ENCODE measurements around the gene WDR27.

The WDR27 gene

DNA sequence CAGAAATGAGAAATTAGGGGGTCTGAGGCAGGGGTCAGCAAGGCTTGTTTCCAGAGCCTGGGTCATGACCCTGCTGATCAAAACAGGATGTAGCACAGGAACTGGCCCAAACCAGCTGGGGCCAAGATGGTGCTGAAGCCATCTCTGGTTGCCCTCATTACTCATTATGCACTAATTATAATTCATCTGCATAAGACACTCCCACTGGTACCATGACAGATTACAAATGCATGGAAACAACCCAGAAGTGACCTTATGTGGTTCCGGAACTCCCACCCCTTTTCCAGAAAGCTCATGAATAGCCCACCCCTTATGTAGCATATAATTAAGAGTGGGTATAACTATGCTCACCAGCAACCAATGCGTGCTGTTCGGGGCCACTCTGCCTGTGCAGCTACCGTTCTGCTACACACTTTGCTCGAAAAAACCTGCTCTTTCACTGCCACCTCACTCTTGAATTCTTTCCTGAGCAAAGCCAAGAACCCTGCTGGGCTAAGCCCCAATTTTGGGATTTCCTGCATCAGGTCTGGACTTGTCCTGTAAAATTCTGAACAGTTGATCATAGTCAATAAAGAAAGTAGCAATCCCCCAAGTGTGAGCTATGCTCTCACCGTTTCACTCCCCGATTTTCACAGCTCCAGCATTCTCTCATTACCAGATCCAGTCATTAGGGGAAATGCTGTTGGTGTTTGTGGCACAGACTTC, 122.3 kb downstream of the WDR27 start (continued):
- no peak for TF ChIP-seq ZNF394 (tag by site-specific recombination; IDR thresholded peaks at IDR 0.05; ENCODE audit: borderline replicate concordance)

DNA sequence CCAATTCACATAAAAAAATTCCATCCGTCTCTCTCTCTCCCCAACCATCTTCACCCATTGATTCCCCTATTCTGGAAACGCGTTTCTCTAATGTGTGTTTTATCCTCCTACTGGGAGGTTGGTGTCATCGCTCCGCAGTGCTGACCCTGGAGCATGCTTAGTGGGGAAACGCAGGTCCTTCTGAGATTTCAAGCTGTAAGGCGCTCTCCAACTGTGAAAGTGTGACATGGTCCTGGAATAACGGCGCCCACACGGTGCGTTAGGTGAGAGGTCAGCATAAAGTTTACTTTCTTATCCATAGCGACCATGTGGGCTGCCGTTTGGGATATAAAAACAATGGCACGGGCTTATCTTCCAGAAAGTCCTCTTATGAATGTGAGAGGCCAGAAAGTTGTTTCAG, 123.9 kb downstream of the WDR27 start:
- ChIA-PET CTCF (no interaction called here), POLR2A (no interaction called here)
- no peaks in the 10 kb centered on the region for H3K4me1 ChIP-seq (ENCODE audit: control insufficient read depth, insufficient read depth, low read length)
- no peaks in the 10 kb centered on the region for H3K9me3 ChIP-seq (ENCODE audit: control insufficient read depth, insufficient read depth, low read depth, low read length)
- TF ChIP-seq, protein P1, sequence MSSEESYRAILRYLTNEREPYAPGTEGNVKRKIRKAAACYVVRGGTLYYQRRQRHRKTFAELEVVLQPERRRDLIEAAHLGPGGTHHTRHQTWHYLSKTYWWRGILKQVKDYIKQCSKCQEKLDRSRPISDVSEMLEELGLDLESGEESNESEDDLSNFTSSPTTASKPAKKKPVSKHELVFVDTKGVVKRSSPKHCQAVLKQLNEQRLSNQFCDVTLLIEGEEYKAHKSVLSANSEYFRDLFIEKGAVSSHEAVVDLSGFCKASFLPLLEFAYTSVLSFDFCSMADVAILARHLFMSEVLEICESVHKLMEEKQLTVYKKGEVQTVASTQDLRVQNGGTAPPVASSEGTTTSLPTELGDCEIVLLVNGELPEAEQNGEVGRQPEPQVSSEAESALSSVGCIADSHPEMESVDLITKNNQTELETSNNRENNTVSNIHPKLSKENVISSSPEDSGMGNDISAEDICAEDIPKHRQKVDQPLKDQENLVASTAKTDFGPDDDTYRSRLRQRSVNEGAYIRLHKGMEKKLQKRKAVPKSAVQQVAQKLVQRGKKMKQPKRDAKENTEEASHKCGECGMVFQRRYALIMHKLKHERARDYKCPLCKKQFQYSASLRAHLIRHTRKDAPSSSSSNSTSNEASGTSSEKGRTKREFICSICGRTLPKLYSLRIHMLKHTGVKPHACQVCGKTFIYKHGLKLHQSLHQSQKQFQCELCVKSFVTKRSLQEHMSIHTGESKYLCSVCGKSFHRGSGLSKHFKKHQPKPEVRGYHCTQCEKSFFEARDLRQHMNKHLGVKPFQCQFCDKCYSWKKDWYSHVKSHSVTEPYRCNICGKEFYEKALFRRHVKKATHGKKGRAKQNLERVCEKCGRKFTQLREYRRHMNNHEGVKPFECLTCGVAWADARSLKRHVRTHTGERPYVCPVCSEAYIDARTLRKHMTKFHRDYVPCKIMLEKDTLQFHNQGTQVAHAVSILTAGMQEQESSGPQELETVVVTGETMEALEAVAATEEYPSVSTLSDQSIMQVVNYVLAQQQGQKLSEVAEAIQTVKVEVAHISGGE (tag by site-specific recombination; conservative IDR thresholded peaks at IDR 0.05; ENCODE audit: low read depth), result no peak
- TF ChIP-seq ZNF501 (tag by site-specific recombination; IDR thresholded peaks at IDR 0.05) (no peak), ZXDB (tag by site-specific recombination; IDR thresholded peaks at IDR 0.05) (no peak), SALL2 (tag by site-specific recombination; IDR thresholded peaks at IDR 0.05; ENCODE audit: borderline replicate concordance) (no peak), KLF9 (tag by site-specific recombination; IDR thresholded peaks at IDR 0.05; ENCODE audit: low read depth) (no peak), ZNF473 (tag by site-specific recombination; IDR thresholded peaks at IDR 0.05) (no peak), ZNF423 (tag by site-specific recombination; IDR thresholded peaks at IDR 0.05) (no peak), ZNF785 (tag by site-specific recombination; IDR thresholded peaks at IDR 0.05) (no peak), ZNF221 (tag by site-specific recombination; IDR thresholded peaks at IDR 0.05; ENCODE audit: borderline replicate concordance) (no peak), SP2 (tag by site-specific recombination; IDR thresholded peaks at IDR 0.05) (no peak), WT1 (tag by site-specific recombination; IDR thresholded peaks at IDR 0.05) (no peak), ZFP69B (tag by site-specific recombination; IDR thresholded peaks at IDR 0.05) (no peak), ZNF664 (tag by site-specific recombination; IDR thresholded peaks at IDR 0.05) (no peak), ZNF629 (tag by site-specific recombination; IDR thresholded peaks at IDR 0.05) (no peak), ZNF24 (tag by site-specific recombination; IDR thresholded peaks at IDR 0.05) (no peak)
- TF ChIP-seq, protein P2, sequence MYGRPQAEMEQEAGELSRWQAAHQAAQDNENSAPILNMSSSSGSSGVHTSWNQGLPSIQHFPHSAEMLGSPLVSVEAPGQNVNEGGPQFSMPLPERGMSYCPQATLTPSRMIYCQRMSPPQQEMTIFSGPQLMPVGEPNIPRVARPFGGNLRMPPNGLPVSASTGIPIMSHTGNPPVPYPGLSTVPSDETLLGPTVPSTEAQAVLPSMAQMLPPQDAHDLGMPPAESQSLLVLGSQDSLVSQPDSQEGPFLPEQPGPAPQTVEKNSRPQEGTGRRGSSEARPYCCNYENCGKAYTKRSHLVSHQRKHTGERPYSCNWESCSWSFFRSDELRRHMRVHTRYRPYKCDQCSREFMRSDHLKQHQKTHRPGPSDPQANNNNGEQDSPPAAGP (tag by site-specific recombination; IDR thresholded peaks at IDR 0.05), result no peak
- TF ChIP-seq, protein P3, sequence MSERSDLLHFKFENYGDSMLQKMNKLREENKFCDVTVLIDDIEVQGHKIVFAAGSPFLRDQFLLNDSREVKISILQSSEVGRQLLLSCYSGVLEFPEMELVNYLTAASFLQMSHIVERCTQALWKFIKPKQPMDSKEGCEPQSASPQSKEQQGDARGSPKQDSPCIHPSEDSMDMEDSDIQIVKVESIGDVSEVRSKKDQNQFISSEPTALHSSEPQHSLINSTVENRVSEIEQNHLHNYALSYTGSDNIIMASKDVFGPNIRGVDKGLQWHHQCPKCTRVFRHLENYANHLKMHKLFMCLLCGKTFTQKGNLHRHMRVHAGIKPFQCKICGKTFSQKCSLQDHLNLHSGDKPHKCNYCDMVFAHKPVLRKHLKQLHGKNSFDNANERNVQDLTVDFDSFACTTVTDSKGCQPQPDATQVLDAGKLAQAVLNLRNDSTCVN (tag by site-specific recombination; optimal IDR thresholded peaks at IDR 0.05), result no peak
- TF ChIP-seq, protein P4, sequence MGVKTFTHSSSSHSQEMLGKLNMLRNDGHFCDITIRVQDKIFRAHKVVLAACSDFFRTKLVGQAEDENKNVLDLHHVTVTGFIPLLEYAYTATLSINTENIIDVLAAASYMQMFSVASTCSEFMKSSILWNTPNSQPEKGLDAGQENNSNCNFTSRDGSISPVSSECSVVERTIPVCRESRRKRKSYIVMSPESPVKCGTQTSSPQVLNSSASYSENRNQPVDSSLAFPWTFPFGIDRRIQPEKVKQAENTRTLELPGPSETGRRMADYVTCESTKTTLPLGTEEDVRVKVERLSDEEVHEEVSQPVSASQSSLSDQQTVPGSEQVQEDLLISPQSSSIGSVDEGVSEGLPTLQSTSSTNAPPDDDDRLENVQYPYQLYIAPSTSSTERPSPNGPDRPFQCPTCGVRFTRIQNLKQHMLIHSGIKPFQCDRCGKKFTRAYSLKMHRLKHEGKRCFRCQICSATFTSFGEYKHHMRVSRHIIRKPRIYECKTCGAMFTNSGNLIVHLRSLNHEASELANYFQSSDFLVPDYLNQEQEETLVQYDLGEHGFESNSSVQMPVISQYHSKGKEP (tag by site-specific recombination; IDR thresholded peaks at IDR 0.05), result no peak
- H3K27ac ChIP-seq (ENCODE audit: extremely low read depth, low read depth, low read length), result no peak overlapping the region
- no peaks in the 10 kb centered on the region for H3K36me3 ChIP-seq (ENCODE audit: control insufficient read depth in 2 of 2, insufficient read depth in 1 of 2, low read length in 2 of 2)
- H3K4me3 ChIP-seq (ENCODE audit: low read depth, low read length), result no peak overlapping the region

All from HEK293 (cell line).